IPS DF 6.9 (cell line): Measurements from ENCODE around the gene RAB33A.

Source experiments
- DNase-seq: peaks from one replicate; pipeline ENCODE4 v3.0.0-alpha.2; 2013; ENCODE audit warnings: low read depth, low spot score
- H3K27ac ChIP-seq: one replicate; pipeline ENCODE4 v1.5.1; 2013; ENCODE audit warnings: low read length, control low read depth
- H3K27me3 ChIP-seq: 2 replicates; pipeline ENCODE4 v1.6.1; 2013; ENCODE audit warnings: mild to moderate bottlenecking, low read length; ENCODE audit not compliant: control insufficient read depth, insufficient read depth
- H3K36me3 ChIP-seq: 2 replicates; pipeline ENCODE4 v1.6.1; 2013; ENCODE audit warnings: low read length; ENCODE audit not compliant: control insufficient read depth, insufficient read depth
- H3K4me1 ChIP-seq: 2 replicates; pipeline ENCODE4 v1.6.1; 2013; ENCODE audit warnings: low read length; ENCODE audit not compliant: control insufficient read depth, insufficient read depth
- H3K4me3 ChIP-seq: 2 replicates; pipeline ENCODE4 v1.5.1; 2013; ENCODE audit warnings: mild to moderate bottlenecking, low read length
- H3K9me3 ChIP-seq: 2 replicates; pipeline ENCODE4 v1.6.1; 2013; ENCODE audit warnings: low read length, inconsistent platforms; ENCODE audit not compliant: control insufficient read depth, insufficient read depth
- WGBS: extraction: QIAGEN DNeasy Blood & Tissue Kit; methylation state at CpG from one replicate; pipeline ENCODE4 v1.1.7; 2013; ENCODE audit warnings: mixed read lengths, missing lambda C conversion rate; ENCODE audit not compliant: insufficient read length, insufficient coverage; 5-methylcytosine and 5-hydroxymethylcytosine counted together

Gene RAB33A

GRCh38 chrX:130186651-130187050, 14.9 kb downstream of the RAB33A start:
- no peaks in the 10 kb centered on the region for H3K27me3 ChIP-seq
- H3K27ac ChIP-seq: no peak overlapping the region
- no peaks in the 10 kb centered on the region for H3K4me1 ChIP-seq
- H3K4me3 ChIP-seq: no peak overlapping the region
- WGBS: no CpG with 5 or more reads among the region's 4 CpGs
- no peak for DNase-seq
- H3K36me3 ChIP-seq: no peaks in the 10 kb centered on the region
- H3K9me3 ChIP-seq: no peaks in the 10 kb centered on the region

GRCh38 chrX:130190801-130191200, 19.0 kb downstream of the RAB33A start:
- Histone ChIP-seq H3K36me3 (no peaks in the 10 kb centered on the region), H3K9me3 (no peaks in the 10 kb centered on the region), H3K27me3 (no peaks in the 10 kb centered on the region), H3K4me1 (no peaks in the 10 kb centered on the region), H3K4me3 (no peak overlapping the region), H3K27ac (no peak overlapping the region)
- no CpG with 5 or more reads among the region's 4 CpGs for WGBS
- no peak for DNase-seq

GRCh38 chrX:130196466-130196865, 24.7 kb downstream of the RAB33A start:
- Histone ChIP-seq H3K27ac (no peak overlapping the region), H3K9me3 (no peaks in the 10 kb centered on the region), H3K4me3 (no peak overlapping the region), H3K4me1 (no peaks in the 10 kb centered on the region), H3K36me3 (no peaks in the 10 kb centered on the region), H3K27me3 (no peaks in the 10 kb centered on the region)
- DNase-seq: no peak
- WGBS: no CpG with 5 or more reads among the region's 7 CpGs

- DNase-seq: no peak
- no CpG with 5 or more reads among the region's 5 CpGs for WGBS
- Histone ChIP-seq H3K9me3 (no peaks in the 10 kb centered on the region), H3K4me1 (no peaks in the 10 kb centered on the region), H3K27ac (no peak overlapping the region), H3K36me3 (no peaks in the 10 kb centered on the region), H3K4me3 (no peak overlapping the region), H3K27me3 (no peaks in the 10 kb centered on the region)
These were observed 25.7 kb downstream of the RAB33A start for GRCh38 chrX:130197464-130197863.

GRCh38 chrX:130204647-130205046, 32.9 kb downstream of the RAB33A start:
- Histone ChIP-seq H3K4me3 (no peak overlapping the region), H3K36me3 (no peaks in the 10 kb centered on the region; the same call in 1 of the 2 replicates), H3K27me3 (no peaks in the 10 kb centered on the region), H3K4me1 (no peaks in the 10 kb centered on the region), H3K27ac (no peak overlapping the region), H3K9me3 (no peaks in the 10 kb centered on the region)
- WGBS: no CpG with 5 or more reads among the region's 1 CpG
- no peak for DNase-seq

GRCh38 chrX:130211415-130212186, 39.8 kb downstream of the RAB33A start:
- no peak overlapping the region for H3K4me3 ChIP-seq
- no peaks in the 10 kb centered on the region for H3K4me1 ChIP-seq
- no CpG with 5 or more reads among the region's 4 CpGs for WGBS
- DNase-seq: no peak
- H3K36me3 ChIP-seq: no peaks in the 10 kb centered on the region; the same call in 1 of the 2 replicates
- no peak overlapping the region for H3K27ac ChIP-seq
- H3K27me3 ChIP-seq: no peaks in the 10 kb centered on the region
- no peaks in the 10 kb centered on the region for H3K9me3 ChIP-seq

- Histone ChIP-seq H3K36me3 (no peaks in the 10 kb centered on the region; the same call in 1 of the 2 replicates), H3K4me3 (no peak overlapping the region), H3K27me3 (no peaks in the 10 kb centered on the region), H3K9me3 (no peaks in the 10 kb centered on the region), H3K27ac (no peak overlapping the region), H3K4me1 (no peaks in the 10 kb centered on the region)
- DNase-seq: no peak
- WGBS: no CpG with 5 or more reads among the region's 1 CpG
These were observed 40.6 kb downstream of the RAB33A start for GRCh38 chrX:130212371-130212770.

- Histone ChIP-seq H3K9me3 (no peaks in the 10 kb centered on the region), H3K4me3 (no peak overlapping the region), H3K36me3 (no peaks in the 10 kb centered on the region; the same call in 1 of the 2 replicates), H3K27me3 (no peaks in the 10 kb centered on the region), H3K4me1 (no peaks in the 10 kb centered on the region), H3K27ac (no peak overlapping the region)
- WGBS: no CpG with 5 or more reads among the region's 2 CpGs
- no peak for DNase-seq
These were observed 41.6 kb downstream of the RAB33A start for GRCh38 chrX:130213376-130213775.

- no peak overlapping the region for H3K4me3 ChIP-seq
- H3K27ac ChIP-seq: no peak overlapping the region
- H3K27me3 ChIP-seq: no peaks in the 10 kb centered on the region
- no CpG with 5 or more reads among the region's 4 CpGs for WGBS
- no peaks in the 10 kb centered on the region for H3K9me3 ChIP-seq
- H3K4me1 ChIP-seq: no peaks in the 10 kb centered on the region
- no peaks in the 10 kb centered on the region for H3K36me3 ChIP-seq
- no peak for DNase-seq
These were observed 44.6 kb downstream of the RAB33A start for GRCh38 chrX:130216320-130216719.

GRCh38 chrX:130224810-130225209, 53.0 kb downstream of the RAB33A start:
- Histone ChIP-seq H3K36me3 (no peaks in the 10 kb centered on the region; the same call in 1 of the 2 replicates), H3K4me3 (no peak overlapping the region), H3K4me1 (no peaks in the 10 kb centered on the region), H3K9me3 (no peaks in the 10 kb centered on the region), H3K27ac (no peak overlapping the region), H3K27me3 (no peaks in the 10 kb centered on the region)
- WGBS: no CpG with 5 or more reads among the region's 2 CpGs
- no peak for DNase-seq

GRCh38 chrX:130228871-130229270, 57.1 kb downstream of the RAB33A start:
- no peaks in the 10 kb centered on the region for H3K27me3 ChIP-seq
- no peaks in the 10 kb centered on the region for H3K9me3 ChIP-seq
- WGBS: no CpG with 5 or more reads among the region's 2 CpGs

More at GRCh38 chrX:130228871-130229270, 57.1 kb downstream of the RAB33A start:
- Histone ChIP-seq H3K36me3 (no peaks in the 10 kb centered on the region; the same call in 1 of the 2 replicates), H3K4me3 (no peak overlapping the region), H3K27ac (no peak overlapping the region), H3K4me1 (no peaks in the 10 kb centered on the region)
- DNase-seq: no peak
